Subcutaneous adipose tissue (tissue), 4 donors: ENCODE data around the gene CACYBP. TPM values are rescaled to one million over a fixed set of nuclear protein-coding genes. Genes with fewer than 3 reads are reported as not detected.

Source experiments
- CTCF ChIP-seq: fragments of 450-650 bp; IDR thresholded peaks from one replicate; pipeline ENCODE4 v1.5.1; 2016; ENCODE audit warnings: low read depth, mild to moderate bottlenecking, control low read depth, antibody characterized with exemption, moderate library complexity
- total RNA-seq, 4 donors: library from RNA; depleted of rRNA; stranded (reverse); fragments of >200 nt; gene quantifications; one replicate each; pipeline ENCODE4 v1.1.0, GENCODE V29; 2016

The CACYBP gene
- total RNA-seq, 4 donors from 2014 or later, result 49.1 to 337 (median 169) TPM

GRCh38 chr1:174957829-174958228 lies 41.9 kb upstream of the CACYBP start:
- TF ChIP-seq CTCF, result no peak

- TF ChIP-seq CTCF, result no peak
These were observed 41.4 kb upstream of the CACYBP start for GRCh38 chr1:174958396-174958795.

GRCh38 chr1:174960362-174960761 lies 39.4 kb upstream of the CACYBP start:
- no peak for TF ChIP-seq CTCF

GRCh38 chr1:174963529-174964125 lies 36.1 kb upstream of the CACYBP start:
- TF ChIP-seq CTCF, result no peak

GRCh38 chr1:174964261-174964971 lies 35.3 kb upstream of the CACYBP start:
- TF ChIP-seq CTCF, result no peak

- no peak for TF ChIP-seq CTCF
These were observed 34.8 kb upstream of the CACYBP start for GRCh38 chr1:174964972-174965361.

- TF ChIP-seq CTCF, result no peak
These were observed 34.3 kb upstream of the CACYBP start for GRCh38 chr1:174965362-174966007.
